Body of pancreas (tissue), 4 donors: ENCODE measurements around the gene ZDHHC1.

Experiments
- CTCF ChIP-seq, 7 experiments: fragments of 450-650 bp in 4 of 7; fragments of 200-600 bp in 3 of 7; sonication (generic) in 3 of 7; IDR thresholded peaks; one replicate each; pipeline ENCODE4 v1.5.1; 2016 to 2019; ENCODE audit warnings: antibody characterized with exemption in 7 of 7
- POLR2A ChIP-seq, 3 donors: fragments of 450-650 bp; IDR thresholded peaks; one replicate each; pipeline ENCODE4 v1.6.1; 2016; ENCODE audit warnings: antibody characterized with exemption in 3 of 3, mild to moderate bottlenecking in 2 of 3

GRCh38 chr16:67397812-67398545 is 18.3 kb downstream of the ZDHHC1 start:
- TF ChIP-seq POLR2A (IDR thresholded peaks at IDR 0.05) (no peak), CTCF (IDR thresholded peaks at IDR 0.05) (no peak)
